ENCODE measurements around the gene KCNMA1.

The KCNMA1 gene

GRCh38 chr10:76901701-76902100 is 735.9 kb downstream of the KCNMA1 start:
- DNase-seq: no peak

GRCh38 chr10:76899490-76899889 is 738.1 kb downstream of the KCNMA1 start:
- DNase-seq: peak; percentile 26

DNA sequence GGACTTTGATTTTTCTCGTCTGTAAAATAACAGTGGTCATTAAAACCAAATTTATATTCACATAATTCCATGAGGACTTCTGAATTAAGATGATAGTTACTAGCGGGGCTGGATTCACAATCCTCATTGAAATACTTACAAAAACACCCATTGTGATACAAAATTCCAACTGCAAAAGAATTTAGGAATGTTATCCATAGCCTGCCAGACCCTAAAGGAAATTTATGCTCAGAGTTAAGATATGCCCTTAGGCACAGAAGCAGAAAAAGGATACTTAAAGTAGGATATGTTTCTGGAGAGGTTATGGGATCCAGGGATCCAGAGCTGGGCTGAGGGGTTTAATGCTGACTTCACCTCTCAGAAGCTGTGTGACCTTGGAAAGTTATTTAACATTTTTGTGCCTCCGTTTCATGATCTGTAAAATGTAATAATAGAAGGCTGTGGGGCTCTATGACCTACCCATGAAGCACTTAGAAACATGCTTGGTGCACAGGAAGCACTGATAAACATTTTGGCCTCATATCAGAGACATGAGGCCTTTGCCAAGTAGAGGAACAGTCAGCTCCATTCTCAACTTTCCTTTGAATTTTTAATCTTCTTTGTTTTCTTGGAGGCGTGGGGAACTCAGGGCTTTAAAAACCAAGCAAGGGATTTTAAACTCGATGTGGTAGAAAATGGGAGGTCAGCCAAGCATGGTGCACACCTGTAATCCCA is 744.7 kb downstream of the KCNMA1 start:
- DNase-seq: no peak

- no peak for DNase-seq
Measured at GRCh38 chr10:76887223-76888010, 750.2 kb downstream of the KCNMA1 start.

GRCh38 chr10:76885816-76886215 is 751.8 kb downstream of the KCNMA1 start:
- DNase-seq: no peak

- DNase-seq: no peak
Measured at GRCh38 chr10:76884673-76885275, 752.8 kb downstream of the KCNMA1 start.

- no peak for DNase-seq
Measured at GRCh38 chr10:76883596-76883995, 754.0 kb downstream of the KCNMA1 start.

GRCh38 chr10:76882796-76883195 is 754.8 kb downstream of the KCNMA1 start:
- DNase-seq: no peak

GRCh38 chr10:76882245-76882644 is 755.4 kb downstream of the KCNMA1 start:
- DNase-seq: no peak

GRCh38 chr10:76881477-76882220 is 756.0 kb downstream of the KCNMA1 start:
- DNase-seq: no peak

DNA sequence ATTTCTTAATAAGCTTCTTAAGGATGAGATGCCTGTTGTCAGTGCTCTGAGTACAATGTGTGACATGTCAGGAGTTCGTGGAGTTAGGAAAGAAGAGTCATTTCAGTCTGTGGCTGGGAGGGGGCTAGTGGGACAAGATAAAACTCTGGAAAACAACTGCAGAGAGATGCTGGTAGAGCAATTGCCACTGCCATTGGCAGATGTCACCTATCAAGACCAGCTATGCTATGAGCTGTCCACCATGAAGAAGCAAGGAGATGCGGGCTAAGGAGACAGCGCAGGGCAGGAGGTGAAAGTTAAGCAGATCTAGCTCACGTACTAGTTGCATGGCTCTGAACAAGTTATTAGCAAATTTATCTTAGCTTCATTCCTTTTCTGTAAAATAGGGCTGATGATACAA is 756.7 kb downstream of the KCNMA1 start:
- DNase-seq: no peak

GRCh38 chr10:76879116-76879913 is 758.3 kb downstream of the KCNMA1 start:
- no peak for DNase-seq

DNA sequence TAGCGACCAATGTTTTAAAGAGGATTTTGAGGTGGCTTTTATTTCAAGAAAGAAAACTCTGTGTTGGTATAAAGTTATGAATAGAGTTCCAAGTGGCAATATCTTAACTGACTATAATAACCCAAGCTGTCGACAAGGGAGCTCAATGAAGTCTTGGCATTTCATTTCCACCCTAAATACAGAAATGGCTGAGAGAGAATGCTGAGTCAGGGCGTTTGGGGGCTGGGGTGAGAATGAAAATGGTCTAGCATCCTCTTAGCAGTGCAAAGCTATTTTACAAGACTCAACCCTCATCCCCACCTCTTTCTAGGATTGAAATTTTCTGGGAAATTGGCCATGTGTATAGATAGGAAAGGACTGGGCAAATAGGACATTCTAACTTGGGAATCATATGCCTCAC is 759.1 kb downstream of the KCNMA1 start:
- no peak for DNase-seq

DNA sequence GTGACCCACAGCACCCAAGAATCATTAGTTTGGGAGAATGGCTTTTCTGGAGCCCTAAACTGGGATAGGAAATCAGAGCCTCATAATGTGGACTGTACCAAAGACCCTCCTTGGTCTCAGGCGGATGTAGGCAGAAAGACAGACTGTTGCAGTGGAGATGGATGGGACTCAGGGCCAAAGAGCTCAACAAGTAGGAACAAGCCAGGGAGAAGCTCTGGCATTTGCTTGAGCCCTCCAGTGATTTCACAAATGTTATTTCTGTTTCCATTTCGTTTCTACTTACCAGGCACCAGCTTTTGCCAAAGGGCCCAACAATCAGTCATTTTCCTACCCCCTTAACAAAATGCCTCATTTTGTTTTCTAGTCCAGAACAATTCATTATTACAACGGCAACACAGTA is 762.7 kb downstream of the KCNMA1 start:
- no peak for DNase-seq

DNA sequence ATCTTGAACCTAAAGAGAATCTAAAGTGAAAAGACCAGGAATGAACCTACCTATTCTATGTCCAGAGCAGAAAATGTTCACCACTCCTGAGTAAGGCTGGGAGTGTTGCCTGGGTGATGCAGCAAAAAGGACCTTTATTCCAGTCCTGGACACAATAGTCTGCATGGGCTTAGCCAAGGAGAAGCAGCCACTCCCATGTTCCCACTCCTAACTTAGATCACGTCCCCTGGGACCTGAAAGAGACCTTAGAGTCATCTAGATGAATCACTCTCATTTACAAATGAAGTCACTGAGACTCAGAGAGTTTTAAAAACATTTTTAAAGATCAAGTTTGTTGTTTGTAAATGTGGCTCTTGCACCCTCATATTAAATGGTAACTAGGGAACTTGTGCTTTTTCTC is 763.4 kb downstream of the KCNMA1 start:
- peak; percentile 20 for DNase-seq

GRCh38 chr10:76871697-76872295 is 765.8 kb downstream of the KCNMA1 start:
- DNase-seq: no peak

DNA sequence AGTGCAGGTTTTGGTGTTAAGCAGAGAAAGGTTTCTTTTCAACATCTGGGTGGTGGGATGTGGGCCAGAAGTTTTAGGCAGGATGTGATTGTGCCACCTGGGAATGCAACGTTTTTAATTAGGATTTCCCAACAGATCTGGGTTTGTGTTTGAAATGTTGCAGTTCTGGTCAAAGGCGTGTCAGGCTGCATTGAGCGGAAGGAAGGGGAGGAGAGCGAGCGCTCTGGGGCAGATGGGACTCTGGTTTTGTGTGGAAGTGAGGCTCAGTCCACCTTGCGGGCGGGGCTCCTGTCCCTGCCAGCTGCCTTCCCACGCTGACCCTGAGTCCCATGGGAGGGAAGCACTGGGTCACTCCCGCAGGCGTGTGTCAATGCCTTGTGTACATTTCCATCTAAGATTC is 767.7 kb downstream of the KCNMA1 start:
- no peak for DNase-seq

DNA sequence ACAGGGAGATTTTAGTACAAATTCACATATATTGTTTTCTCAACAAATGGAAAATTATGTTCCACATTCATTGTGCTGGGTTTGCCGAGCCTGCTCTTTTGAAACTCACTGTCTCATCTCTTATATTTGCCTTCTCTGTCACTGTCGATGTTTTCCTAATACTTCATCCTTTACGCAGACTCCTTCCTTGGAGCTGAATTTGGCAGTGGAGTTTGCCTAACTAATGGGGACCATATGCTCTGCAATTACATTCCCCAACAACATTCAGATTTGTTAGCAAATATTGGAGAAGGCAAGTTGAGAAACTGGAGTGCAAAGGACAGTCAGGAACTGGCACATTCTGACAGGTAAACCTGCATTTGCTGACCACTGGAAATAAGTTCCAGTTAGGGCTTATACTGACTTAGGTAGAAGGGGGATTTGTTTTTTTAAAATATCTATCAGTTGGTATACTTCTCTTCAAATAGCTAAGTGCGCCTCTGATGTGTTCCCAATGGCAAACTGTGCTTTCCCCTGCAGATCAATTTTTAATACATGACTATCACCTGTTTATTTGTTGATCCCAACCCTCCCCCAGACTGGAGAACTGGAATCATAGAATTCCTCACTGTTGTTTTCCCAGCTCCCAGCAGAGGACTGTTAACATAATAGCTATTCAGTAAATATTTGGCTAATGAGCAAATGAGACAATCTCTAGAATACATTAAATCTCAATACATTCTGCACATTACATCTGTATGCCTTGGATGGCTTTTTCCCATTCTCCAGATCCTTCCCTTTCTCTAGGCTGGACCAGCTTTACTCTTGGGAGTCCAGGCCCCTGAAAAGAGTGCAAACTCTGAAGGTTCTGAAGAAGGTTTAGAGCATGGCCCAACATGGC is 769.3 kb downstream of the KCNMA1 start:
- DNase-seq: no peak

DNA sequence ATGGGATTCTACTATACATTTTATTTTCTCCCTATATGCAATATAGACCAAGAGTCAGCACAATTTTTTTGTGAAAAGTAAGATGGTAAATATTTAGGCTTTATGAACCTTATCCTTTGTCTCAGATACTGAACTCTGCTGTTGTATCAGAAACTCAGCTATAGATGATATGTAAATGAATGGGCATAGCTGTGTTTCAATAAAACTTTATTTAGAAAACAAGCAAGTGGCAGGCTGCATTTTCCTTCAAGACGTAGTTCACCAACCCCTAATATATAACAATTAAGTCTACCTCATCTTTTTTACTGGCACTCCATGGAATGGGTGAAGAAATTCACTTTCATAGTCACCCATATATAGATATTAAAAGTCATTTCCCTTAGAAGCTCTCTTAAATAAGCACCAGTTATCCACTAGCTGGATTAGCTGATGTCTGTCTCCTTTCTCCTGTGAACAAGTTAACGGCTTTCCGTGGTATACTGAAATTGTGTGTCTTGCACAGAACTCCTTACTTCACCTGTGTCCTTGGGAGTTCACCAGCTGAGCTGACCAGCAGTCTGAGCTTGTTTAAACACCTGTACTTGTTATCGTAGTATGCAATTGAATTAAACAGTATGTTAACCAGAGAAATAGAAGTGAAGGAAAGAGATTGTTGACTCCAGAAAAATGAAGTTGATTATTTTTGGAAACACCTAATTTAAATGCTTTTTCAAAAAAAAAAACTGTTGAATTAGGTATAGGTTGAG is 770.6 kb downstream of the KCNMA1 start:
- no peak for DNase-seq

DNA sequence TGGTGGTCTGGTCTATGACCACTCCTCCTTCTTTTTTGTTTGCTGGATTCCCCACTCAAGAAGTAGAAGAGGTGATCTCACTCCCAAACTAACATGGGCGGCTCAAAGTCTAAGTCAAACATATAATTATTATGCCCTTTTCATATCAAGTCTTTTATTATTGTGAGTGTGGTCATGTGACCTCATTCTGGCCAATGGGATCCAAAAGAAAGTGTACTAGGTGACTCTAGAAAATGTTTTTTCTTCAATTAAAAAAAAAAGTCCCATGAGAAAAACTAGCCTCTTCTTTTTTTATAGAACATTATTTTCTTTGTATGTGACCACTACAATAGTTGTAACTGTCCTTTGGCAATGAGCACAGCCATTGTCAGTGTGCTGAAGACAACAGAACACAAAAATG is 772.7 kb downstream of the KCNMA1 start:
- DNase-seq: no peak
